ENCODE measurements around the gene NEDD4L. TPM values are rescaled to one million over a fixed set of nuclear protein-coding genes. Genes with fewer than 3 reads are reported as not detected.

NEDD4L gene
- total RNA-seq, 1 donor from 2014 or later, result 15.6 TPM

- H3K4me1 ChIP-seq, result no peaks in the 10 kb centered on the region
- intact Hi-C loops (cut with DNase I), result no loop called here
- H3K27me3 ChIP-seq, result no peaks in the 10 kb centered on the region
- H3K9me3 ChIP-seq, result no peaks in the 10 kb centered on the region
- no peak for DNase-seq (ENCODE audit: low spot score in 2 of 2)
- no peaks in the 10 kb centered on the region for H3K36me3 ChIP-seq
- no peak for TF ChIP-seq CTCF (IDR thresholded peaks at IDR 0.05)
- H3K27ac ChIP-seq, result no peak overlapping the region
- H3K4me3 ChIP-seq, result no peak overlapping the region
Observed at GRCh38 chr18:58288921-58289797, 245.1 kb downstream of the NEDD4L start.

- TF ChIP-seq CTCF (IDR thresholded peaks at IDR 0.05), result no peak
- Histone ChIP-seq H3K9me3 (no peaks in the 10 kb centered on the region), H3K4me3 (no peak overlapping the region), H3K4me1 (no peaks in the 10 kb centered on the region), H3K27me3 (no peaks in the 10 kb centered on the region), H3K36me3 (no peaks in the 10 kb centered on the region), H3K27ac (no peak overlapping the region)
- intact Hi-C loops (cut with DNase I), result no loop called here
- DNase-seq (ENCODE audit: low spot score in 2 of 2), result no peak
Observed at GRCh38 chr18:58290116-58290695, 246.2 kb downstream of the NEDD4L start.

GRCh38 chr18:58291131-58291530, 247.1 kb downstream of the NEDD4L start:
- no peak for DNase-seq (ENCODE audit: low spot score in 2 of 2)
- no peaks in the 10 kb centered on the region for H3K27me3 ChIP-seq
- TF ChIP-seq CTCF (IDR thresholded peaks at IDR 0.05), result no peak
- intact Hi-C loops (cut with DNase I), result no loop called here
- no peaks in the 10 kb centered on the region for H3K36me3 ChIP-seq
- H3K4me1 ChIP-seq, result no peaks in the 10 kb centered on the region
- no peaks in the 10 kb centered on the region for H3K9me3 ChIP-seq
- H3K27ac ChIP-seq, result no peak overlapping the region
- H3K4me3 ChIP-seq, result no peak overlapping the region

- H3K27ac ChIP-seq, result no peak overlapping the region
Observed at GRCh38 chr18:58292638-58293037, 248.6 kb downstream of the NEDD4L start.

GRCh38 chr18:58297198-58297597, 253.2 kb downstream of the NEDD4L start:
- Histone ChIP-seq H3K4me1 (peaks cover 0 to 2% of the 10 kb centered on the region in 2 donors), H3K36me3 (no peaks in the 10 kb centered on the region), H3K9me3 (no peaks in the 10 kb centered on the region), H3K4me3 (no peak overlapping the region), H3K27me3 (no peaks in the 10 kb centered on the region), H3K27ac (no peak overlapping the region)
- intact Hi-C loops (cut with DNase I), result no loop called here
- DNase-seq (ENCODE audit: low spot score in 2 of 2), result no peak
- TF ChIP-seq CTCF (IDR thresholded peaks at IDR 0.05), result no peak

More at GRCh38 chr18:58292638-58293037, 248.6 kb downstream of the NEDD4L start:
- Histone ChIP-seq H3K27me3 (no peaks in the 10 kb centered on the region), H3K4me1 (no peaks in the 10 kb centered on the region), H3K4me3 (no peak overlapping the region), H3K36me3 (no peaks in the 10 kb centered on the region), H3K9me3 (no peaks in the 10 kb centered on the region)
- intact Hi-C loops (cut with DNase I), result no loop called here
- TF ChIP-seq CTCF (IDR thresholded peaks at IDR 0.05), result no peak
- no peak for DNase-seq (ENCODE audit: low spot score in 2 of 2)

Data from ascending aorta (tissue), 2 donors.